ENCODE data around the gene APCDD1L. TPM values are rescaled to one million over a fixed set of nuclear protein-coding genes. Genes with fewer than 3 reads are reported as not detected.

Gene APCDD1L
- total RNA-seq, 4 donors from 2014 or later = 0.07 to 0.22 TPM; not detected in 2

DNA sequence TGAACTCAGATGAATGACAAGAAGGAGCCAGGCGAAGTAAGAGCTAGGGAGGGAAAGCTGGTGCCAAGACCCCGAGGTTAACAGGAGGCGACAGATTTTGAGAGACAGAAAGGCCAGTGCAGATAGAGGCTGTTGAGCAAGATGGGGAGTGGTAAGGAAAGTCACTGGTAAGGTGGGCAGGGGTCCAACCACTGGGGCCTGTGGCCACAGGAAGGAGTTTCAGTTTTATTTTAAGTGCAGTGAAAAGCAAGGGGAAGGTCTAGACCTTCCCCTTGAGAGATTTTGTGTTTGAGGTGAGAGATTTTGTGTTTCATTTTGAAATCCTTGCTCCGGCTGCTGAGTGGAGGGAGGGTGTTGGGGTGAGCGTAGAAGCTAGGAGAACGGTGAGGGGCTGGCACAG lies 41.8 kb upstream of the APCDD1L start:
- no peak overlapping the region for H3K27ac ChIP-seq
- no peaks in the 10 kb centered on the region for H3K9me3 ChIP-seq
- H3K4me3 ChIP-seq = no peak overlapping the region
- no peaks in the 10 kb centered on the region for H3K36me3 ChIP-seq
- H3K27me3 ChIP-seq = peaks cover 0 to 7% (median 0%) of the 10 kb centered on the region in 3 donors
- ATAC-seq (no peak), DNase-seq (no peak)
- in situ Hi-C loops (cut with MboI; ENCODE audit: low sequenced_read_pairs in 4 of 4) = no loop called here
- H3K4me1 ChIP-seq = no peaks in the 10 kb centered on the region
- TF ChIP-seq POLR2A (IDR thresholded peaks at IDR 0.05) = no peak
- TF ChIP-seq, protein P1, sequence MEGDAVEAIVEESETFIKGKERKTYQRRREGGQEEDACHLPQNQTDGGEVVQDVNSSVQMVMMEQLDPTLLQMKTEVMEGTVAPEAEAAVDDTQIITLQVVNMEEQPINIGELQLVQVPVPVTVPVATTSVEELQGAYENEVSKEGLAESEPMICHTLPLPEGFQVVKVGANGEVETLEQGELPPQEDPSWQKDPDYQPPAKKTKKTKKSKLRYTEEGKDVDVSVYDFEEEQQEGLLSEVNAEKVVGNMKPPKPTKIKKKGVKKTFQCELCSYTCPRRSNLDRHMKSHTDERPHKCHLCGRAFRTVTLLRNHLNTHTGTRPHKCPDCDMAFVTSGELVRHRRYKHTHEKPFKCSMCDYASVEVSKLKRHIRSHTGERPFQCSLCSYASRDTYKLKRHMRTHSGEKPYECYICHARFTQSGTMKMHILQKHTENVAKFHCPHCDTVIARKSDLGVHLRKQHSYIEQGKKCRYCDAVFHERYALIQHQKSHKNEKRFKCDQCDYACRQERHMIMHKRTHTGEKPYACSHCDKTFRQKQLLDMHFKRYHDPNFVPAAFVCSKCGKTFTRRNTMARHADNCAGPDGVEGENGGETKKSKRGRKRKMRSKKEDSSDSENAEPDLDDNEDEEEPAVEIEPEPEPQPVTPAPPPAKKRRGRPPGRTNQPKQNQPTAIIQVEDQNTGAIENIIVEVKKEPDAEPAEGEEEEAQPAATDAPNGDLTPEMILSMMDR (IDR thresholded peaks at IDR 0.05 in 4 of 5, conservative IDR thresholded peaks at IDR 0.05 in 1 of 5) = no peak
- intact Hi-C loops (cut with DNase I; ENCODE audit: low total_unique reads) = no loop called here

GRCh38 chr20:58555078-58555765 lies 40.0 kb upstream of the APCDD1L start:
- ATAC-seq (no peak), DNase-seq (no peak)
- no peaks in the 10 kb centered on the region for H3K36me3 ChIP-seq
- in situ Hi-C loops (cut with MboI; ENCODE audit: low sequenced_read_pairs in 4 of 4) (no loop called here), intact Hi-C loops (cut with DNase I; ENCODE audit: low total_unique reads) (no loop called here)
- H3K27ac ChIP-seq = no peak overlapping the region
- no peaks in the 10 kb centered on the region for H3K9me3 ChIP-seq
- no peak for TF ChIP-seq POLR2A (IDR thresholded peaks at IDR 0.05)
- H3K4me1 ChIP-seq = no peaks in the 10 kb centered on the region
- peaks cover 0 to 7% (median 0%) of the 10 kb centered on the region in 3 donors for H3K27me3 ChIP-seq
- H3K4me3 ChIP-seq = no peak overlapping the region

DNA sequence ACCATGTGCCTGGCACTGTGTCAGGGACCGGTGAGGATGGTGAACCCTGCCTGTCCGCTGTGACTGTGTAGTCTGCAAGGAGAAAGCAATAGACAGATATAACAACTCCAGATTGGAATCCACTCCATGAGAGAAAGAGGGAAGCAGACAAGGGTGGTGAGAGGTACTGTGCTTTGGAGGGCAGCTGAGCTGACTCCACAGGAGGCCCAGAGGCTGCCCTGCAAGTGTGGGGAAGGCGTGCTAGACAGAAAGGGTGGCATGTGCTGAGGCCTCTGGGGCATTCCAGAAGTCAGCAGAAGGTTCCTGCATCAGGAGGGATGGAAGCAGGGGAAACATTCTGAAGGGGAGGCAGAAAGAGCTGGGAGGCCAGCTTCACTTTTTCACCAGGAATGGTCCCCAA lies 39.3 kb upstream of the APCDD1L start:
- Histone ChIP-seq H3K27ac (no peak overlapping the region), H3K4me1 (no peaks in the 10 kb centered on the region), H3K36me3 (no peaks in the 10 kb centered on the region), H3K27me3 (peaks cover 0 to 7% (median 0%) of the 10 kb centered on the region in 3 donors), H3K4me3 (no peak overlapping the region), H3K9me3 (no peaks in the 10 kb centered on the region)
- in situ Hi-C loops (cut with MboI; ENCODE audit: low sequenced_read_pairs in 4 of 4) = no loop called here
- no peak for ATAC-seq
- DNase-seq = no peak
- TF ChIP-seq, protein P1 (IDR thresholded peaks at IDR 0.05 in 4 of 5, conservative IDR thresholded peaks at IDR 0.05 in 1 of 5) = no peak
- no peak for TF ChIP-seq POLR2A (IDR thresholded peaks at IDR 0.05)
- intact Hi-C loops (cut with DNase I; ENCODE audit: low total_unique reads) = no loop called here

DNA sequence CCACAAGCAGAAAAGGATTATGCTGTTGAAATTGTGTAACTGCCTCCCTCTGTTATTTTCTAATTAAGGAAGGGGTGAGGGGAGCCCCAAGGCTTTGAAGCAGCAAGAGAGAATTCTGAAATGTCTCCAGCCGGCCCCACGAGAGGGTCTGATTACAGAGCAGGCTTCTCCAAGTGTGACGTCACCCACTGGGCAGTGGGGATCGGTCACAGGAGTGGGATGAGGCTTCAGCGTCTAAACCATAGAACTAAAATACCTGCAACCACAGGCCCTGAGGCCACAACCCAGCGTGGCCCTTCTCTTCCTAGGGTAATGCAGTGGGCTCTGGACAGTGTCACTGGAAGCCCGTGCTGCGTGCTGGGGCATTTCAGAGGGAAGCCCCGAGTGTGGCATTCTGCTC lies 38.6 kb upstream of the APCDD1L start:
- no peak for TF ChIP-seq POLR2A (IDR thresholded peaks at IDR 0.05)
- TF ChIP-seq, protein P1 (IDR thresholded peaks at IDR 0.05 in 4 of 5, conservative IDR thresholded peaks at IDR 0.05 in 1 of 5) = no peak
- intact Hi-C loops (cut with DNase I; ENCODE audit: low total_unique reads) = no loop called here
- no peak for DNase-seq
- peaks cover 0 to 7% (median 0%) of the 10 kb centered on the region in 3 donors for H3K27me3 ChIP-seq
- no peaks in the 10 kb centered on the region for H3K36me3 ChIP-seq
- H3K4me3 ChIP-seq = no peak overlapping the region
- H3K27ac ChIP-seq = no peak overlapping the region
- ATAC-seq = no peak
- no peaks in the 10 kb centered on the region for H3K9me3 ChIP-seq
- no peaks in the 10 kb centered on the region for H3K4me1 ChIP-seq
- in situ Hi-C loops (cut with MboI; ENCODE audit: low sequenced_read_pairs in 4 of 4) = no loop called here

DNA sequence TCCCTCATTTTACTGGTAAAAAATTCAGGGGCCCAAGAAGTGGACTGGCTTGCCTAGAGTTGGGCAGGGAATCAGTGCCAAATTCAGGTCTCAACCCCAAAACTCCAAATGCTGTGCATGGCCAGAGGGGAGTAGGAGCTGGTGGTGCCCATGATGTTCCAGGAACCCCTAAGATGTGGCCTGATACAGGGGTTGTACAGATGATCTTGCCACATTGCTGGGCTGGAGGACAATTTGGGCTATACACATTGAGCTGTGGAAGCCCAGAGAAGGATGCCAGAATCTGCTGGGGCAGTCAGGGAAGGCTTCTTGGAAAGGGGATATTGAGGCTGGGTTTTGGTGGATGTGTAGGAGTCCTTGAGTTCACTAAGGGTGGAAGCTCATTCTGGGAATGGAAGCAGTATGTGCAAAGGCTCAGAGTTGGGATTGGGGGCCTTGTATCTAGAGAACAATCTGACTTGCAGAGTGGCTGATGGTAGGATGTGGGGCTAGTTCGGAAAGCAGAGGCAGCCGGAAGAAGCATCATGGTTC lies 38.0 kb upstream of the APCDD1L start:
- in situ Hi-C loops (cut with MboI; ENCODE audit: low sequenced_read_pairs in 4 of 4) = no loop called here
- H3K27ac ChIP-seq = no peak overlapping the region
- no peak for TF ChIP-seq POLR2A (IDR thresholded peaks at IDR 0.05)
- TF ChIP-seq, protein P1 (IDR thresholded peaks at IDR 0.05 in 4 of 5, conservative IDR thresholded peaks at IDR 0.05 in 1 of 5) = no peak
- H3K9me3 ChIP-seq = no peaks in the 10 kb centered on the region
- H3K4me1 ChIP-seq = no peaks in the 10 kb centered on the region
- intact Hi-C loops (cut with DNase I; ENCODE audit: low total_unique reads) = no loop called here
- no peak overlapping the region for H3K4me3 ChIP-seq
- H3K36me3 ChIP-seq = no peaks in the 10 kb centered on the region
- DNase-seq = no peak
- peaks cover 0 to 7% (median 0%) of the 10 kb centered on the region in 3 donors for H3K27me3 ChIP-seq
- no peak for ATAC-seq

Data from gastrocnemius medialis (tissue), 4 donors.